Endothelial cell of umbilical vein (primary cell): ENCODE results near the gene SRCAP. TPM values are rescaled to one million over a fixed set of nuclear protein-coding genes. Genes with fewer than 3 reads are reported as not detected.

ENCODE experiments used
- BruUV-seq: library from RNA; stranded (reverse); fragments of 400-500 nt; replicated peaks from 2 replicates; lab custom pipeline; 2021; lab: Mats Ljungman, UMichigan
- CTCF ChIA-PET: fragments of 300-600, 350-600 bp; sonication (Branson Sonifier 250); formaldehyde crosslinking; loops from one replicate; lab custom pipeline; 2021; ENCODE audit warnings: antibody characterized with exemption, inconsistent platforms; lab: Charles Lee
- POLR2A ChIA-PET: fragments of 300-600, 350-600 bp; sonication (Branson Sonifier 250); formaldehyde crosslinking; loops from one replicate; lab custom pipeline; 2021; ENCODE audit warnings: antibody characterized with exemption, inconsistent platforms; lab: Charles Lee
- DNase-seq: peaks from one replicate; pipeline ENCODE4 v3.0.0-alpha.2; 2011; ENCODE audit warnings: low read depth, low spot score
- FAIRE-seq: peaks from 2 replicates; lab custom pipeline; 2011; peaks lifted over from hg19 to GRCh38; lab: Jason Lieb, UNC
- H2AFZ ChIP-seq: 2 replicates; pipeline ENCODE4 v1.6.0; 2012; ENCODE audit warnings: low read depth, low read length, control low read depth, inconsistent platforms
- H3K27ac ChIP-seq: 2 replicates; pipeline ENCODE4 v1.5.1; 2011; ENCODE audit warnings: low read depth, mild to moderate bottlenecking, control low read depth, low read length, moderate library complexity; ENCODE audit not compliant: insufficient read depth
- H3K27me3 ChIP-seq, 2 experiments: 2 replicates each; pipeline versions ENCODE4 v1.6.0 to v1.6.1; 2011; ENCODE audit warnings: low read length in 2 of 2, mixed read lengths in 1 of 2; ENCODE audit not compliant: control insufficient read depth in 2 of 2, insufficient read depth in 2 of 2
- H3K36me3 ChIP-seq, 2 experiments: 2 replicates in 1 of 2; 3 replicates in 1 of 2; pipeline ENCODE4 v1.5.1; 2011; ENCODE audit warnings: low read length in 2 of 2, mild to moderate bottlenecking in 1 of 2, moderate library complexity in 1 of 2; ENCODE audit not compliant: control insufficient read depth in 2 of 2, insufficient read depth in 2 of 2; ENCODE audit errors: extremely low read depth in 1 of 2
- H3K4me1 ChIP-seq: 3 replicates; pipeline ENCODE4 v1.5.1; 2011; ENCODE audit warnings: mild to moderate bottlenecking, low read length; ENCODE audit not compliant: control insufficient read depth, insufficient read depth; ENCODE audit errors: extremely low read depth
- H3K4me2 ChIP-seq: 2 replicates; pipeline ENCODE4 v1.6.1; 2011; ENCODE audit warnings: low read length, control low read depth, mixed read lengths; ENCODE audit not compliant: insufficient read depth
- H3K4me3 ChIP-seq, 3 experiments: fragments of 200-600 bp in 1 of 3; sonication (generic), shearing (Covaris generic) in 1 of 3; replicated peaks in 1 of 3; 2 replicates each; pipeline ENCODE4 v1.5.1; 2011 to 2016; ENCODE audit warnings: control low read depth in 3 of 3, low read length in 3 of 3, mild to moderate bottlenecking in 2 of 3, inconsistent platforms in 1 of 3, low read depth in 1 of 3, moderate library complexity in 1 of 3; ENCODE audit not compliant: insufficient read depth in 1 of 3
- H3K79me2 ChIP-seq: 2 replicates; pipeline ENCODE4 v1.6.0; 2012; ENCODE audit warnings: low read length, inconsistent platforms; ENCODE audit not compliant: control insufficient read depth, insufficient read depth
- H3K9ac ChIP-seq: replicated peaks from 2 replicates; pipeline ENCODE3; 2011; ENCODE audit warnings: low read length, control low read depth; ENCODE audit not compliant: insufficient read depth; ENCODE audit errors: extremely low read depth
- H3K9me1 ChIP-seq: replicated peaks from 3 replicates; pipeline ENCODE4 v1.6.0; 2011; ENCODE audit warnings: mild to moderate bottlenecking, low read length; ENCODE audit not compliant: control insufficient read depth, insufficient read depth; ENCODE audit errors: extremely low read depth
- H3K9me3 ChIP-seq: replicated peaks from 2 replicates; pipeline ENCODE4 v1.5.1; 2012; ENCODE audit warnings: low read length, inconsistent platforms; ENCODE audit not compliant: control insufficient read depth, insufficient read depth
- H4K20me1 ChIP-seq: replicated peaks from 2 replicates; pipeline ENCODE3; 2011; ENCODE audit warnings: mild to moderate bottlenecking, low read length; ENCODE audit not compliant: control insufficient read depth, insufficient read depth; ENCODE audit errors: extremely low read depth
- CTCF ChIP-seq, 2 donors: IDR thresholded peaks; 1 replicate in 1 of 2; 2 replicates in 1 of 2; pipeline ENCODE4 v1.5.1; 2011; ENCODE audit warnings: low read length in 2 of 2, mild to moderate bottlenecking in 2 of 2, moderate library complexity in 2 of 2, control low read depth in 1 of 2, inconsistent platforms in 1 of 2, low read depth in 1 of 2; ENCODE audit not compliant: insufficient read depth in 1 of 2; ENCODE audit errors: extremely low read depth in 1 of 2
- EZH2 ChIP-seq: IDR thresholded peaks from 2 replicates; pipeline ENCODE4 v1.6.1; 2012; ENCODE audit warnings: borderline replicate concordance, low read depth, mild to moderate bottlenecking, moderate library complexity, low read length, inconsistent platforms; ENCODE audit not compliant: severe bottlenecking
- FOS ChIP-seq: IDR thresholded peaks from 2 replicates; pipeline ENCODE4 v1.6.1; 2011; ENCODE audit warnings: mild to moderate bottlenecking, low read length, moderate library complexity, borderline replicate concordance; ENCODE audit not compliant: insufficient read depth
- GATA2 ChIP-seq: IDR thresholded peaks from 2 replicates; pipeline ENCODE4 v1.7.0; 2011; ENCODE audit warnings: low read depth, mild to moderate bottlenecking, moderate library complexity, mixed read lengths, low read length; ENCODE audit not compliant: insufficient read length, insufficient read depth
- JUN ChIP-seq: IDR thresholded peaks from 2 replicates; pipeline ENCODE4 v1.6.1; 2011; ENCODE audit warnings: borderline replicate concordance, low read depth; ENCODE audit not compliant: insufficient read length, insufficient read depth
- MYC ChIP-seq: IDR thresholded peaks from one replicate; pipeline ENCODE4 v1.6.1; 2011; ENCODE audit warnings: mild to moderate bottlenecking, low read depth, low read length
- POLR2A ChIP-seq: IDR thresholded peaks from 2 replicates; pipeline ENCODE4 v1.6.1; 2012; ENCODE audit warnings: low read depth, mild to moderate bottlenecking, control low read depth, low read length
- POLR2AphosphoS5 ChIP-seq: IDR thresholded peaks from 2 replicates; pipeline ENCODE4 v1.6.1; 2012; ENCODE audit warnings: low read depth, mild to moderate bottlenecking, control low read depth, low read length, moderate library complexity; ENCODE audit not compliant: insufficient read depth
- dilution Hi-C: fragments of 300-500 bp; cut with MboI; formaldehyde crosslinking; loops from one replicate; pipeline ENCODE4 v1.15.0; 2019; ENCODE audit warnings: low sequenced_read_pairs; ENCODE audit not compliant: extremely low pct_ligation_motif_present
- intact Hi-C: fragments of 100-400 bp; cut with micrococcal nuclease; formaldehyde crosslinking; loops from one replicate; pipeline ENCODE4 v1.10.0; 2022
- polyA plus RNA-seq, 4 experiments: library from polyadenylated mRNA; depleted of rRNA in 3 of 4; stranded (reverse) in 3 of 4; unstranded in 1 of 4; fragments of >200 nt; gene quantifications; 2 replicates each; pipeline versions ENCODE4 v1.2.1 to v1.2.3, GENCODE V29; 2011 to 2012; ENCODE audit warnings: missing spikeins in 1 of 4
- total RNA-seq: library from RNA; stranded (reverse); gene quantifications from 2 replicates; pipeline ENCODE4 v1.2.3, GENCODE V29; 2021
- TF ChIP-seq, protein P1 (sequence below): IDR thresholded peaks from 2 replicates; pipeline ENCODE4 v1.6.1; 2011; ENCODE audit not compliant: insufficient read depth, insufficient read length

Gene SRCAP
- total and polyA plus RNA-seq, 2 donors (not counting 3 experiments of a cell fraction or from before 2014, with no cell fraction given): 11.0 to 77.7 TPM

GRCh38 chr16:30722443-30722842 is 23.5 kb downstream of the SRCAP start:
- Histone ChIP-seq H3K4me2 (no peak overlapping the region), H3K27ac (no peak overlapping the region), H3K36me3 (peaks cover 53 to 61% of the 10 kb centered on the region in 2 experiments), H3K9ac (no peak overlapping the region), H3K9me1 (no peaks in the 10 kb centered on the region), H3K4me1 (no peaks in the 10 kb centered on the region), H3K4me3 (no peak overlapping the region), H3K9me3 (no peaks in the 10 kb centered on the region), H4K20me1 (no peaks in the 10 kb centered on the region), H3K27me3 (no peaks in the 10 kb centered on the region), H2AFZ (no peak overlapping the region), H3K79me2 (peaks cover 14% of the 10 kb centered on the region)
- TF ChIP-seq CTCF (IDR thresholded peaks at IDR 0.05; ENCODE audit: extremely low read depth in 1 of 2, insufficient read depth in 1 of 2, low read depth in 1 of 2, low read length in 2 of 2) (peak in 1 of 2 donors; percentile 6), MYC (no peak), POLR2A (no peak)
- TF ChIP-seq, protein P1, sequence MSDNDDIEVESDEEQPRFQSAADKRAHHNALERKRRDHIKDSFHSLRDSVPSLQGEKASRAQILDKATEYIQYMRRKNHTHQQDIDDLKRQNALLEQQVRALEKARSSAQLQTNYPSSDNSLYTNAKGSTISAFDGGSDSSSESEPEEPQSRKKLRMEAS: no peak
- no peak for FAIRE-seq
- POLR2A ChIA-PET: no interaction called here
- dilution Hi-C loops: no loop called here
- CTCF ChIA-PET: no interaction called here
- DNase-seq: no peak
- intact Hi-C loops: no loop called here
- BruUV-seq: no TSS peak

DNA sequence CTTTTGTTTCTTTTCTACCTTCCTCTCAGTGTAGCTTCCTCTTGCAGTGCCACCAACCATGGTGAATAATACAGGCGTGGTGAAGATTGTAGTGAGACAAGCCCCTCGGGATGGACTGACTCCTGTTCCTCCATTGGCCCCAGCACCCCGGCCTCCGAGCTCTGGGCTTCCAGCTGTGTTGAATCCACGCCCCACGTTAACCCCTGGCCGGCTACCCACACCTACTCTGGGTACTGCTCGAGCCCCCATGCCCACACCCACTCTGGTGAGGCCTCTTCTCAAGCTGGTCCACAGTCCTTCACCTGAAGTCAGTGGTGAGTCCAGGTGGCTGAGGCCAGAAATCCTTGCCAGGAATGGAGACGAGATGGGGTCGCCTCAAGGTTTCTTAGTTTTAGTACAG is 23.9 kb downstream of the SRCAP start:
- ChIA-PET POLR2A (no interaction called here), CTCF (interaction anchor here (1.6 kb wide), 1 partner anchor 25 kb away, joined by 3 read pairs; no protein-coding TSS in a partner anchor)
- H3K79me2 ChIP-seq: peaks cover 11% of the 10 kb centered on the region
- H3K4me2 ChIP-seq: no peak overlapping the region
- H2AFZ ChIP-seq: no peak overlapping the region
- H3K9me3 ChIP-seq: no peaks in the 10 kb centered on the region
- dilution Hi-C loops (no loop called here), intact Hi-C loops (no loop called here)
- no TSS peak for BruUV-seq
- H4K20me1 ChIP-seq: no peaks in the 10 kb centered on the region
- TF ChIP-seq MYC (no peak), EZH2 (no peak), FOS (no peak), JUN (no peak), POLR2A (no peak), GATA2 (no peak), CTCF (IDR thresholded peaks at IDR 0.05; ENCODE audit: extremely low read depth in 1 of 2, insufficient read depth in 1 of 2, low read depth in 1 of 2, low read length in 2 of 2) (no peak), POLR2AphosphoS5 (no peak)
- TF ChIP-seq, protein P1: no peak
- H3K4me1 ChIP-seq: no peaks in the 10 kb centered on the region
- H3K27me3 ChIP-seq: no peaks in the 10 kb centered on the region
- no peak overlapping the region for H3K27ac ChIP-seq
- no peak for DNase-seq
- H3K4me3 ChIP-seq: no peak overlapping the region
- H3K36me3 ChIP-seq: peaks cover 53 to 60% of the 10 kb centered on the region in 2 experiments
- FAIRE-seq: no peak
- no peaks in the 10 kb centered on the region for H3K9me1 ChIP-seq
- no peak overlapping the region for H3K9ac ChIP-seq
